HG03432 (cell line): ENCODE data around the gene LDLRAD4.
"Not testable (repeated sequence)": the region's sequence is repeated elsewhere in the genome, so short reads cannot be mapped to it uniquely, and the experiment has no call there.

Source experiments
- ATAC-seq: cut with Tn5 transposase; IDR thresholded peaks from one replicate; pipeline ENCODE4 v1.9.1; 2021; ENCODE audit warnings: mild to moderate bottlenecking, moderate library complexity; ENCODE audit not compliant: unreplicated experiment

The LDLRAD4 gene

GRCh38 chr18:13641551-13642439, 423.2 kb downstream of the LDLRAD4 start:
- no peak for ATAC-seq

- ATAC-seq: no peak
Observed at GRCh38 chr18:13642440-13642827, 423.9 kb downstream of the LDLRAD4 start.

- no peak for ATAC-seq
Observed at GRCh38 chr18:13643261-13643751, 424.7 kb downstream of the LDLRAD4 start.

- ATAC-seq: no peak
Observed at GRCh38 chr18:13645093-13645492, 426.5 kb downstream of the LDLRAD4 start.

- no peak for ATAC-seq
Observed at GRCh38 chr18:13646633-13647032, 428.1 kb downstream of the LDLRAD4 start.

- ATAC-seq: no peak
Observed at GRCh38 chr18:13647761-13648160, 429.2 kb downstream of the LDLRAD4 start.

- ATAC-seq: no peak
Observed at GRCh38 chr18:13649397-13650390, 431.1 kb downstream of the LDLRAD4 start.

- ATAC-seq: no peak
Observed at GRCh38 chr18:13653746-13654433, 435.3 kb downstream of the LDLRAD4 start.

GRCh38 chr18:13657974-13658373, 439.4 kb downstream of the LDLRAD4 start:
- no peak for ATAC-seq

GRCh38 chr18:13658436-13659204, 440.1 kb downstream of the LDLRAD4 start:
- ATAC-seq: no peak

- ATAC-seq: no peak
Observed at GRCh38 chr18:13660510-13660909, 441.9 kb downstream of the LDLRAD4 start.

GRCh38 chr18:13661051-13661778, 442.7 kb downstream of the LDLRAD4 start:
- no peak for ATAC-seq

- no peak for ATAC-seq
Observed at GRCh38 chr18:13661779-13662256, 443.3 kb downstream of the LDLRAD4 start.

- no peak for ATAC-seq
Observed at GRCh38 chr18:13672657-13673056, 454.1 kb downstream of the LDLRAD4 start.

GRCh38 chr18:13676471-13676870, 457.9 kb downstream of the LDLRAD4 start:
- no peak for ATAC-seq

GRCh38 chr18:13677350-13677749, 458.8 kb downstream of the LDLRAD4 start:
- not testable (repeated sequence) for ATAC-seq

GRCh38 chr18:13680612-13681011, 462.1 kb downstream of the LDLRAD4 start:
- no peak for ATAC-seq

- no peak for ATAC-seq
Observed at GRCh38 chr18:13681701-13682100, 463.1 kb downstream of the LDLRAD4 start.

GRCh38 chr18:13684546-13684945, 466.0 kb downstream of the LDLRAD4 start:
- no peak for ATAC-seq
